Measurements from ENCODE around the gene IER3. TPM values are rescaled to one million over a fixed set of nuclear protein-coding genes. Genes with fewer than 3 reads are reported as not detected.
"Not testable (repeated sequence)": the region's sequence is repeated elsewhere in the genome, so short reads cannot be mapped to it uniquely, and the experiment has no call there.

Gene IER3
- total RNA-seq, 8 experiments from 2014 or later = 8.7 to 176 (median 32.5) TPM

GRCh38 chr6:30766461-30767157 lies 22.3 kb upstream of the IER3 start:
- H3K27ac ChIP-seq = no peak overlapping the region
- in situ Hi-C loops (cut with MboI; ENCODE audit: low pct_unique_long_range_greater_than_20kb in 2 of 9, low sequenced_read_pairs in 9 of 9, unreplicated experiment in 9 of 9) = no loop called here
- no peak overlapping the region for H3K4me3 ChIP-seq
- peaks cover 44 to 46% of the 10 kb centered on the region in 2 donors for H3K4me1 ChIP-seq (replicated peaks in 1 of 2)
- WGBS, 10 experiments = 73 to 100% (median 94%) methylated on average over 1 to 5 of the region's 6 CpGs; no CpG with 5 or more reads in 2 of the 10 experiments
- ATAC-seq (replicated peaks in 6 of 8) = no peak

- ATAC-seq (replicated peaks in 6 of 8) = peak in 1 of 8 experiments; percentile 7
- peaks cover 44 to 46% of the 10 kb centered on the region in 2 donors for H3K4me1 ChIP-seq (replicated peaks in 1 of 2)
- H3K4me3 ChIP-seq; in situ Hi-C loops (cut with MboI; ENCODE audit: low pct_unique_long_range_greater_than_20kb in 2 of 9, low sequenced_read_pairs in 9 of 9, unreplicated experiment in 9 of 9); H3K27ac ChIP-seq: not testable (repeated sequence)
- 0 to 67% (median 40%) methylated on average over 1 of the region's 1 CpG; no CpG with 5 or more reads in 4 of the 10 experiments for WGBS, 10 experiments
Measured at GRCh38 chr6:30765495-30765894, 21.1 kb upstream of the IER3 start.

GRCh38 chr6:30764490-30765043 lies 20.2 kb upstream of the IER3 start:
- ATAC-seq (replicated peaks in 6 of 8); in situ Hi-C loops (cut with MboI; ENCODE audit: low pct_unique_long_range_greater_than_20kb in 2 of 9, low sequenced_read_pairs in 9 of 9, unreplicated experiment in 9 of 9); H3K4me3 ChIP-seq: not testable (repeated sequence)
- peak overlapping the region in 1 of 2 donors; percentile 14 for H3K27ac ChIP-seq
- peaks cover 37 to 40% of the 10 kb centered on the region in 2 donors for H3K4me1 ChIP-seq (replicated peaks in 1 of 2)
- WGBS, 10 experiments = 22 to 88% (median 37%) methylated on average over 4 to 13 of the region's 13 CpGs; no CpG with 5 or more reads in 2 of the 10 experiments

GRCh38 chr6:30763618-30764489 lies 19.5 kb upstream of the IER3 start:
- peak; percentile 39 to 94 (median 64) for ATAC-seq (replicated peaks in 6 of 8)
- peak overlapping the region; percentile 9 to 14 for H3K27ac ChIP-seq
- 0 to 65% (median 27%) methylated on average over 1 to 5 of the region's 8 CpGs; no CpG with 5 or more reads in 1 of the 10 experiments for WGBS, 10 experiments
- H3K4me1 ChIP-seq (replicated peaks in 1 of 2) = peaks cover 30 to 33% of the 10 kb centered on the region in 2 donors
- H3K4me3 ChIP-seq = no peak overlapping the region
- in situ Hi-C loops (cut with MboI; ENCODE audit: low pct_unique_long_range_greater_than_20kb in 2 of 9, low sequenced_read_pairs in 9 of 9, unreplicated experiment in 9 of 9) = no loop called here

GRCh38 chr6:30763155-30763617 lies 18.8 kb upstream of the IER3 start:
- in situ Hi-C loops (cut with MboI; ENCODE audit: low pct_unique_long_range_greater_than_20kb in 2 of 9, low sequenced_read_pairs in 9 of 9, unreplicated experiment in 9 of 9) = no loop called here
- Histone ChIP-seq H3K4me3 (no peak overlapping the region), H3K4me1 (replicated peaks in 1 of 2) (peaks cover 27 to 28% of the 10 kb centered on the region in 2 donors), H3K27ac (peak overlapping the region in 1 of 2 donors; percentile 9)
- 83 to 100% (median 100%) methylated on average over 1 of the region's 1 CpG; no CpG with 5 or more reads in 1 of the 10 experiments for WGBS, 10 experiments
- ATAC-seq (replicated peaks in 6 of 8) = no peak

GRCh38 chr6:30761791-30762429 lies 17.6 kb upstream of the IER3 start:
- no peak for ATAC-seq (replicated peaks in 6 of 8)
- H3K4me3 ChIP-seq = no peak overlapping the region
- H3K27ac ChIP-seq = no peak overlapping the region
- in situ Hi-C loops (cut with MboI; ENCODE audit: low pct_unique_long_range_greater_than_20kb in 2 of 9, low sequenced_read_pairs in 9 of 9, unreplicated experiment in 9 of 9) = no loop called here
- peaks cover 27 to 28% of the 10 kb centered on the region in 2 donors for H3K4me1 ChIP-seq (replicated peaks in 1 of 2)
- 51 to 100% (median 83%) methylated on average over 1 to 4 of the region's 4 CpGs for WGBS, 10 experiments

GRCh38 chr6:30760549-30760948 lies 16.2 kb upstream of the IER3 start:
- H3K4me3 ChIP-seq = no peak overlapping the region
- 81 to 100% (median 96%) methylated on average over 4 to 8 of the region's 8 CpGs; no CpG with 5 or more reads in 3 of the 10 experiments for WGBS, 10 experiments
- in situ Hi-C loops (cut with MboI; ENCODE audit: low pct_unique_long_range_greater_than_20kb in 2 of 9, low sequenced_read_pairs in 9 of 9, unreplicated experiment in 9 of 9) = no loop called here
- H3K4me1 ChIP-seq (replicated peaks in 1 of 2) = peaks cover 26% of the 10 kb centered on the region in 2 donors
- ATAC-seq (replicated peaks in 6 of 8) = no peak
- no peak overlapping the region for H3K27ac ChIP-seq

GRCh38 chr6:30759575-30760239 lies 15.4 kb upstream of the IER3 start:
- H3K4me3 ChIP-seq = no peak overlapping the region
- peaks cover 18% of the 10 kb centered on the region in 2 donors for H3K4me1 ChIP-seq (replicated peaks in 1 of 2)
- peak in 3 of 8 experiments; percentile 59 to 81 (median 75) for ATAC-seq (replicated peaks in 6 of 8)
- H3K27ac ChIP-seq = no peak overlapping the region
- in situ Hi-C loops (cut with MboI; ENCODE audit: low pct_unique_long_range_greater_than_20kb in 2 of 9, low sequenced_read_pairs in 9 of 9, unreplicated experiment in 9 of 9) = no loop called here
- 73 to 100% (median 92%) methylated on average over 1 to 6 of the region's 10 CpGs; no CpG with 5 or more reads in 2 of the 10 experiments for WGBS, 10 experiments

GRCh38 chr6:30757261-30757904 lies 13.0 kb upstream of the IER3 start:
- WGBS, 10 experiments = 50 to 100% (median 100%) methylated on average over 1 of the region's 1 CpG; no CpG with 5 or more reads in 5 of the 10 experiments
- no peak overlapping the region for H3K4me3 ChIP-seq
- in situ Hi-C loops (cut with MboI; ENCODE audit: low pct_unique_long_range_greater_than_20kb in 2 of 9, low sequenced_read_pairs in 9 of 9, unreplicated experiment in 9 of 9) = no loop called here
- no peak overlapping the region for H3K27ac ChIP-seq
- H3K4me1 ChIP-seq (replicated peaks in 1 of 2) = peaks cover 0 to 2% of the 10 kb centered on the region in 2 donors
- ATAC-seq (replicated peaks in 6 of 8) = no peak

- ATAC-seq (replicated peaks in 6 of 8); H3K27ac ChIP-seq; H3K4me1 ChIP-seq (replicated peaks in 1 of 2); H3K4me3 ChIP-seq; in situ Hi-C loops (cut with MboI; ENCODE audit: low pct_unique_long_range_greater_than_20kb in 2 of 9, low sequenced_read_pairs in 9 of 9, unreplicated experiment in 9 of 9): not testable (repeated sequence)
- WGBS, 10 experiments = 91 to 100% (median 95%) methylated on average over 1 to 7 of the region's 7 CpGs; no CpG with 5 or more reads in 2 of the 10 experiments
Measured at GRCh38 chr6:30756405-30757003, 12.2 kb upstream of the IER3 start.

- in situ Hi-C loops (cut with MboI; ENCODE audit: low pct_unique_long_range_greater_than_20kb in 2 of 9, low sequenced_read_pairs in 9 of 9, unreplicated experiment in 9 of 9) = no loop called here
- WGBS, 10 experiments = 0 to 100% (median 84%) methylated on average over 1 to 3 of the region's 3 CpGs; no CpG with 5 or more reads in 2 of the 10 experiments
- Histone ChIP-seq H3K4me3 (no peak overlapping the region), H3K4me1 (replicated peaks in 1 of 2) (peaks cover 0 to 2% of the 10 kb centered on the region in 2 donors), H3K27ac (no peak overlapping the region)
- no peak for ATAC-seq (replicated peaks in 6 of 8)
Measured at GRCh38 chr6:30754631-30755030, 10.3 kb upstream of the IER3 start.
